Activated T-cell treated with anti-CD3 and anti-CD28 coated beads, Interleukin-2, amount 50 U/mL, for 1 hour (primary cell): ENCODE measurements around the gene SLC25A27.
A peak's percentile ranks its signal among the peaks of the same experiment; 100 is the strongest.
"Not testable (repeated sequence)": the region's sequence is repeated elsewhere in the genome, so short reads cannot be mapped to it uniquely, and the experiment has no call there.

Source experiments
- DNase-seq: peaks from one replicate; pipeline ENCODE4 v3.0.0-alpha.2; 2020

Gene SLC25A27

GRCh38 chr6:46652603-46653438 lies at the start of gene SLC25A27, which contains the start of gene CYP39A1:
TSS of gene SLC25A27 (plus strand) at chr6:46652975. CDS start at chr6:46653193, 218 bp downstream.
TSS of gene CYP39A1 (minus strand) at chr6:46652818. CDS start at chr6:46652582, 236 bp downstream.
- DNase-seq = peak; percentile 77

- no peak for DNase-seq
Measured at GRCh38 chr6:46605091-46605797, 47.5 kb upstream of the SLC25A27 start.

GRCh38 chr6:46606338-46606737 lies 46.4 kb upstream of the SLC25A27 start:
- DNase-seq = no peak

- DNase-seq = no peak
Measured at GRCh38 chr6:46610862-46611553, 41.8 kb upstream of the SLC25A27 start.

GRCh38 chr6:46612645-46613044 lies 40.1 kb upstream of the SLC25A27 start:
- no peak for DNase-seq

- DNase-seq = no peak
Measured at GRCh38 chr6:46618726-46619125, 34.0 kb upstream of the SLC25A27 start.

- DNase-seq = no peak
Measured at GRCh38 chr6:46626228-46626909, 26.4 kb upstream of the SLC25A27 start.

GRCh38 chr6:46626976-46627375 lies 25.8 kb upstream of the SLC25A27 start:
- no peak for DNase-seq

GRCh38 chr6:46628498-46628897 lies 24.3 kb upstream of the SLC25A27 start:
- no peak for DNase-seq

- DNase-seq = no peak
Measured at GRCh38 chr6:46628976-46629375, 23.8 kb upstream of the SLC25A27 start.

GRCh38 chr6:46629691-46630090 lies 23.1 kb upstream of the SLC25A27 start:
- no peak for DNase-seq

- DNase-seq = no peak
Measured at GRCh38 chr6:46632053-46632452, 20.7 kb upstream of the SLC25A27 start.

- no peak for DNase-seq
Measured at GRCh38 chr6:46635462-46635861, 17.3 kb upstream of the SLC25A27 start.

GRCh38 chr6:46637145-46637544 lies 15.6 kb upstream of the SLC25A27 start:
- no peak for DNase-seq

- DNase-seq = no peak
Measured at GRCh38 chr6:46637933-46638332, 14.8 kb upstream of the SLC25A27 start.

GRCh38 chr6:46638650-46639049 lies 14.1 kb upstream of the SLC25A27 start:
- no peak for DNase-seq

- no peak for DNase-seq
Measured at GRCh38 chr6:46642928-46643751, 9.6 kb upstream of the SLC25A27 start.

GRCh38 chr6:46645265-46645664 lies 7.5 kb upstream of the SLC25A27 start:
- DNase-seq = no peak

GRCh38 chr6:46648108-46648507 lies 4.7 kb upstream of the SLC25A27 start:
- DNase-seq = not testable (repeated sequence)

- no peak for DNase-seq
Measured at GRCh38 chr6:46648869-46649492, 3.8 kb upstream of the SLC25A27 start.

GRCh38 chr6:46651006-46651405 lies 1.8 kb upstream of the SLC25A27 start:
- no peak for DNase-seq
